ENCODE results near the gene NAT8L.
A peak's percentile ranks its signal among the peaks of the same experiment; 100 is the strongest.

The NAT8L gene

DNA sequence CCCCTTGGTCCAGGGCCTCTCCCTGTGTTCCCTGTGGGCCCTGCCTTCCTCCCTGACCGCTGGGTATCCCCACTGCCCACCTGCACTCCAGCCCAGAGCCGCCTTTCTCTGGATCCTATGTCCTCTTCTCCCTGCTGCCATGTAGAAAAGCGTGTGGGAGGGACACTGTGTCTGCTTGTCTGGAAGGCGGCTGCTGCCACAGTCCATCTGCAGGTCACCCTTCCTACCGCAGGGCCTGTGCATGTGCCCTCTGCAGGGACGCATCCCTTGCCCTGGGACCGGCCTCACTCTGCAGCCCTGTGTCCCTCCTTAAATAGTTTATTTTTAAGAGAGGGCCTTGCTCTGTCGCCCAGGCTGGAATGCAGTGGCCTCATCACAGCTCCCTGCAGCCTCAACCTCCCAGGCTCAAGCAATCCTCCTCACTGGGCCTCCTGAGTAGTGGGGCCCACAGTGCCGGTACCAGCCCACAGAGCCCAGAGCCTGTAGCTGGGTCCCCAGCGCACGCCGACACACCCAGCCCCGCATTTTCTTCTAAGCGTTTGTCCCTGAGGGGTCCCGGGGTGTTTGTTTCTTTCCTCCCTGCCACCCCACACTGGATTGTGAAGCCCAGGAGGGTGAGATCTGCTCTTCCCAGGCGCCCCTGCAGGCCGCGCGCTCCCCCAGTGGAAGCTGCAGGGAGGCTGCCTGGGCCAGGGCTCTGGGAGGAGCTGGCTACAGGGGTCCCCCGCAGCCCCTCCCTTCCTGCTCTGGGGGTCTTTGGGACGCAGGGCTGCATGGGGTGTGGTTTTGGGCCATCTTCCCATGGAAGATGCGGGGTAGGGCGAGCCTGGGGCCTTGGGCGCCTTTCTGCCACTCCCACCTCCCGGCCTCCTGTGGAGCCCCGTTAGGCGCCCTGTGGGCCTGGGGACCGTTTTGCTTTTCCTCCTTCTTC lies 12.8 kb upstream of the NAT8L start:
- no peak for DNase-seq

DNA sequence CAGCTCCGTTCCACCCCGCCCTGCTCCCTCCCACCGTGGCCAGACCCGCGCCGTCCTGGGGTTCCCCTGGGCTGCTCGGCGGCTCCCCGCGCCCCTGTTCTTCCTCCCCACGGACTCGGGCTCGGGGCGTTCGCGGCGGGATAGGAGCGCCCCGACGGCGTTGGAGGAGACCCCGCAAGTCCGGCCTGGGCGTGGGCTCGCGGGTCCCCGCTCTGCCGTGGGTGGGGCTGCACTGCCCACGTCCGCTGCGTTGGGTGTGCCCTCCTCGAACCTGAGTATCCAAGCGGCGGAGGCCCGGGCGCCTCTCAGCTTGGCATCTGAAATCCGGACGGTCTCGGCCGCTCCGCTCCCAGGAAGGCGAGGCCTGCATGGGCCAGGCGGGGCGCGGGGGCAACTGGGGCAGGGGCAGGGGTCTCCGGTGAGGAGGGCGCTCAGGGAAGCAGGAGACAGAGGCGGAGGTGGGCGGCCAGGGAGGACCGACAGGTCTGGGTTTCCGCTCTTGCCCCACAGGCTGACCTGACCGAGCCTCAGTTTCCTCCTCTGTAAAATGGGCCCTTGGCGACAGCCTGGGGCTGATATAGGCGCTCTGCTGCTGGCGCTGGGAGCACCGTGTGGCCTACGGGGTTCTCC lies 12.0 kb upstream of the NAT8L start:
- DNase-seq: no peak

DNA sequence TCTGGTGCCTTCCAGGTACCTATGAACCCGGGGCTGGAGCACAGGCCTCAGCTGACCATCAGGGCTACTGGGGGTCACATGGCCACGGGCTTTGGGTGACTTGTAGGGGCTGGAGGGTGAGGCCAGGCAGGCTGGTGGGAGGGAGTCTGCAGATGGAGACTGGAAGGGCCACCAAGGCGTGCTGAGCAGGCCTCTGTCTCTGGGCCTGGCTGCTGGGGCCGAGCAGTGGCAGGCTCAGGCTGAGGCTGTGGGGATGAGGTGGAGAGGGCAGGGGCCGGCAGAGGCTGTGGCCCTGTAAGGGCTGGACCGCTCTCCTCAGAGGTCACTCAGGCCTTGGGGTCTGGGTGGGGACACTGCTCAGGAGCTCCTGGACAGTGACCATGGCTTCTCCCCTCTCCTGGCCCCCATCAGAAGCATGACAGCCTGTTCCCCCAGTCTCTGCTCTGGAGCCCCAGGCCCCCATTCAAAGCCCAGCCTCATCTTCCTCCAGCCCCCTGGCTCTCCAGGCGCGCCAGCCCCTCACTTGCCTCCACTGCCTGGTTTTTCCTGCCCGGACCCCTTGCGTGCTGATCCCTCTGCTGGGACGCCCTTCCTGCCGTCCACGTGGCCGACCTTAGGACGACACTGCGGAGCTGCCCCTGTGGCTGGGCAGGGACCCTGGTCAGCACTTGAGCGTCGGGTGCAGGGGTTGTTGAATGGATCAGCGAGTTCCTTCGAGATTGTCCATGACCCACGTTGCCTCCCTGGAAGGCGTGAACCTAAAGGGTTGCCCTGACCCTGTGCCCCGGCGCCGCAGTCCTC lies 11.1 kb upstream of the NAT8L start:
- DNase-seq: no peak

DNA sequence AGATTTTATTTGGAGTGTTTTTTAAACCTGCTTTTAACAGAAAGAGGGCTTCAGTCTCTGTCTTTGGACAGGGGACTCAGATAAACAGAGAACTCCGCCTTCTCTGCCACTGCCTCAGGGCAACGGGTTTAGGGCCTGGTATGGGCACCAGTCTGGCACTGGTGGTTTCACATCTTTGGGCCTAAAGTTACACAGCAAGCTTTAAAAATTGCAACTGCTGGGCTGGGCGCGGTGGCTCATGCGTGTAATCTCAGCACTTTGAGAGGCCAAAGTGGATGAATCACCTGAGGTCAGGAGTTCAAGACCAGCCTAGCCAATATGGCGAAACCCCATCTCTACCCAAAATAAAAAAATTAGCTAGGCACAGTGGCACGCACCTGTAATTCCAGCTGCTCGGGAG lies 10.3 kb upstream of the NAT8L start:
- no peak for DNase-seq

DNA sequence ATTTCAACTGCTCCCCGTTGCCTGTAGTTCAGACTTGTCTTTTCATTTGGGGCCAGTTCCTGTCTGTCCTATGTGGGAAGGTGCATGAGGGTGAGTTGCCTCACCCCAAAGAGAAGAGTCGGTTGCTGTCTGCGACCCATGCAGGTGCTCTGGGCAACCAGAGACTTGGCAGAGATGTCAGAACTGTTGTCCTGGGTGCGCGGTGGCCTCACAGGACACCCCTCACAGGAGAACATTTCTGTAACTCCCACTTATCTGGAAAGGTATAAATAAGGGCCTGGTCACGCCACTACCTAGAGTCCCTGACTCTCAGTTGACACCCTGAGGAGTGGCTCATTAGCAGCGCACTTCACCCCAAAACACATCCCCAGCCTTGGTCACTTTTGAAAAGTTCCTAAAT lies 9.7 kb upstream of the NAT8L start:
- DNase-seq: no peak

DNA sequence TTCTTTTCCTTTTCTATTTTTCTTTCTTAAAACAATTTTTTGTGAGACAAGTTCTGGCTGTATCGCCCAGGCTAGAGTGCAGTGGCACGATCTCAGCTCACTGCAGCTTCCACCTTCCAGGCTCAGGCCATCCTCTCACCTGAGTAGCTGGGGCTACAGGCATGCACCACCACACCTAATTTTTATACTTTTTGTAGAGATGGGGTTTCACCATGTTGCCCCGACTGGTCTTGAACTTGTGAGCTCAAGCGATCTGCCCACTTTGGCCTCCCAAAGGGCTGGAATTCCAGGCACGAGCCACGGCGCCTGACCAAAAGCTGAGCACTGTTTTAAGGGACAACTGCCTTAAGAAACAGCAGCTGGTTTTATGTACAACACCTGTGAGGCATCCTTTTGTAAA lies 9.3 kb upstream of the NAT8L start:
- no peak for DNase-seq

DNA sequence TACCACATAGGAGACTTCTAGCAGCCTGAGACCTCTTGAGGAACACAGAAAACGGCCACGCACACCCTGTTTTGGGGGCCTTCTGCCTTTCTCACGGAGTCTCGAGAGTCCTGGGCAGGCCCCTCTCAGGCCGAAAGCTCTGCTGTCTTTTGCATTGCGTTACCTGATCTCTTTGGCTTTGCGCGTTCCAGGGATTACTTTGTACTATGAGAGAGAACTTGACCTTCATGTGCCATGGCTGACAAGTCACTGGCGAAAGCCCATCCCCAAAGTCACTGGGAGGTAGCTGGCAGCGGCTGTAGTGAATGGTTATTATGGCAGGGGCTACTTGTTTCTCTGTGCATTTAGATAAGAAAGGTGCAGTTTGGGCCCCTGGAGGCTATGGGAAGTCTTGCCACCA lies 8.0 kb upstream of the NAT8L start:
- no peak for DNase-seq

DNA sequence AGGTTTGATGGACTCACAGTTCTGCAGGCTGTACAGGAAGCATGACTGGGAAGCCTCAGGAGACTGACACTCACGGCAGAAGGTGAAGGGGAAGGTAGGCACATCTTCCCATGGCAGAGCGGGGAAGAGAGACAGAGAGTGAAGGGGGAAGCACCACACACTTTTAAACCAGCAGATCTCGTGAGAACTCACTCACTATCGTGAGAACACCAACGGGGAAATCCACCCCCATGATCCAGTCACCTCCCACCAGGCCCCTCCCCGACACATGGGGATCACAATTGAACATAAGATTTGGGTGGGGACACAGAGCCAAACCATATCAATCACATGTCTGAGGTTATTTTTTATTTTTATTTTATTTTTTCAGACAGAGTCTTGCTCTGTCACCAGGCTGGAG lies 4.9 kb upstream of the NAT8L start:
- DNase-seq: no peak

DNA sequence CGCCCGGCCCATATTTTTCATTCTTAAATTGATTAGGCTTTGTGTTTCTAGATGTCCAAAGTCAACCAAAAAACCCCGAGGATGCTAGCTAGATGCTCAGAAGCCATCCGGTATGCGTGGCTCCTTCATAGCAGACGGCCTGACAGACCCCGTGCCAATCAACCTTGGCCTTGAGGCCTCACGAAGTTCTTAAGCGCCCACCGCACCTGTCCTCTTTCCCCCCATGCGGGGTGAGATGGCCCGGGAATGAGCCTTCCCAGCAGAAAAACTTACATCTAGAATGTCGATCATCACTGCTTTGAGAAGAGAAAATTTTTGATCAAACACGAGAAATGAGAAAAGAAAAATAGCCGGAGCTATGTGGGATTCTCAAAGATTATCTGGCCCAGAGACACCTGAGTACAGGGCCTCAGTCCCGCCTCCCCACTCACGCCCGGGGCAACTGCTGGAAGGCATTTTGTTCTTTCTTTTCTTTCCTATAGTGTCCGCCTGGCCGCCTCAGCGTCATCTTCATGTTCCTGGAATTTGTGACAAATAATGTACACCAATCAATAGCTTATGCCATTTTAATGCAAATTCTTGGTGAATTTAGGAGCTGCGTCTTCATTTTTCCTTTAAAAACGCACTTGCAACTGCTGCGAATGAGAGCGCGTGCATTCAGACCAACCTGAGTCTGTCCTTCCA lies 1.6 kb upstream of the NAT8L start:
- no peak for DNase-seq

DNA sequence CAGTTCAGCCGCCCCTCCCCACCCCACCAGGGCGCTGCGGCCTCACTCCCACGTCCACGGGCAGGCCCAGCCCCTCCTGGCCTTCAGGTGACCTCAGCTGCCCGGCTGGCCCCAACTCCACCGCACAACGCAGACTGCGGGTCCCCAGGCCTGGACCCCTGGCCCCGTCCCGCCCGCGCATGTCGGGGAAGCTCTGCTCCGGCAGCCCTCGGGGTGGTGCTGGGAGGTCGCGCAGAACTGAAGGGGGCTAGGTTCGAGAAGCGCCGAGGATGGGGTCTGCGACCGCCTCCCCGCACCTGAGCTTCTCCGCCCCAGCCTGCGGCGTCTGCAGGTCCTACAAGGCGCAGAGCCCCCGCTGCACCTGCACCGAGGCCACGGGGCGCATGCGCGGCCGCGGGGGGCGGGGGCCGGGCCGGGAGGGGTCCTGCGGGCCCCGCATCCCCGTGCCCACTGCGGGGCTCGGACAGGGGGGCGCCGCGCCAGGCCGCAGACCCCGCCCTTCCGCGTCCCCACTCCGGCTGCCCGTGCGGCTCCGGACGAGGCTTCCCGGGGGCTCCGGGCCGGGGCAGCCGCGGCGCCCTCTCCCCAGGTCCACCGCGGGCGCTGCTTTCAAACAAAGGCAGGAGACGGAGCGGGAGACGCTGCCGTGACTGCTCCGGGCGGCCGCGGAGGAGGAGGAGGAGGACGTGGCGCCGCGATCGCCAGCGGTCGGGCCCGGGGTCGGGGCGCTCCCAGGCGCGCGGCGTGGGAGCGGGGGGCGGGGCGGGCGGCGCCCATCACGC lies 672 bp upstream of the NAT8L start:
- DNase-seq: peak; percentile 13

DNA sequence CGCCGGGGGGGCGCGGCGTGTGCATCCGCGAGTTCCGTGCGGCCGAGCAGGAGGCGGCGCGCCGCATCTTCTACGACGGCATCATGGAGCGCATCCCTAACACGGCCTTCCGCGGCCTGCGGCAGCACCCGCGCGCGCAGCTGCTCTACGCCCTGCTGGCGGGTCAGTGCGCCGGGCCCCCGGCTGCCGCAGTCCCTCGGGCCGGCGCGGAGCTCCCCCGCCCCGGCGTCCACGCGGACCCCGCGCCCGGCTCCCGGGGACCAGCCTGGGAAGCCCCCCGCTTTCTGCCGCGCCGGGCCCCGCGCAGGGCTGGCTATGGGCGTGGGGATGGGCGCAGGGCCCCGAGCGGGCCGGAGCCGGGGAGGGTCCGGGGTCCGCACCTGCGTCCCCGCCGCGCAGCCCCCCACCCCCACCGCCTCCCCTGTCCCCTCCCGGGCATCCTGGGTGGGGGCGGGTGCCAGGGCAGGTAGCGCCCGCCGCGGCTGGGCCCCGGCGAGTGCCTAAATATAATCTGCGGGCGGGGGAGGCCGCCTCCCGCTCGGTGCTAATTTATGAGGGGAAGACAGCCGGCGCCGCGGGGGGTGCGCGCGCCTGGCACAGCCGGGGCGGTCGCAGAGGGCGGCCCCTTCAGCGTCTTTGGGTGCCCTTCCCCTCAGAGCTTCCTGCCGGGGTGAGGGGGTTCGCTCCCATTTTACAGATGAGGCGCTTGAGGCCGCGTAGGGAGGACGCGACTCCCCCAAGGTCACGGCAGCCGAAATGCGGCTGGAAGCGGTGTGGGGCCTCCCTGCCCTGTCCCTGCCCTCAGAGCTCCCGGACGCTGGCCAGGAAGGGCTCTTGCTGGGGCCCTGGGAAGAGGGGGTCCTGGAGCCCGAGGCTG lies 837 bp downstream of the NAT8L start:
- no peak for DNase-seq

DNA sequence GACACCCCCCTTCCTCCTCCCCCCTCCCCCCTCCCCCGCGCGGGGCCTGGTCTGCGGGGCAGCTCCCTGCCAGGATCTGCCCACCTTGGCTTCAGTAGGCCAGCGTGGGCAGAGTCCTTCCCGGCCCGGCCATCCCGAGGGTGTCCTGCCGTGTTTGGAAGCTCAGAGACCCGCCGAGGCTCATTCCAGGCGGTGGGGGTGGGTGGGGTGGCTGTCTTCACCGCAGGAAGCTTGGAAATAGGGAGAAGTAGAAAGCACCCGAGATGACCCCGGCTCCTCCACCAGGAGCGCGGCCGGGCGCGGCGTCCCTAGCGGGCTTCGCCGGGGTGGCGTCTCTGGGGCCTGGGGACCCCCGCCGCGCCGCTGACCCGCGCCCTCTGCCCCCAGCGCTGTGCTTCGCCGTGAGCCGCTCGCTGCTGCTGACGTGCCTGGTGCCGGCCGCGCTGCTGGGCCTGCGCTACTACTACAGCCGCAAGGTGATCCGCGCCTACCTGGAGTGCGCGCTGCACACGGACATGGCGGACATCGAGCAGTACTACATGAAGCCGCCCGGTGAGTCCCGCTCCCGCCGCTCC lies 1.6 kb downstream of the NAT8L start:
- DNase-seq: no peak

DNA sequence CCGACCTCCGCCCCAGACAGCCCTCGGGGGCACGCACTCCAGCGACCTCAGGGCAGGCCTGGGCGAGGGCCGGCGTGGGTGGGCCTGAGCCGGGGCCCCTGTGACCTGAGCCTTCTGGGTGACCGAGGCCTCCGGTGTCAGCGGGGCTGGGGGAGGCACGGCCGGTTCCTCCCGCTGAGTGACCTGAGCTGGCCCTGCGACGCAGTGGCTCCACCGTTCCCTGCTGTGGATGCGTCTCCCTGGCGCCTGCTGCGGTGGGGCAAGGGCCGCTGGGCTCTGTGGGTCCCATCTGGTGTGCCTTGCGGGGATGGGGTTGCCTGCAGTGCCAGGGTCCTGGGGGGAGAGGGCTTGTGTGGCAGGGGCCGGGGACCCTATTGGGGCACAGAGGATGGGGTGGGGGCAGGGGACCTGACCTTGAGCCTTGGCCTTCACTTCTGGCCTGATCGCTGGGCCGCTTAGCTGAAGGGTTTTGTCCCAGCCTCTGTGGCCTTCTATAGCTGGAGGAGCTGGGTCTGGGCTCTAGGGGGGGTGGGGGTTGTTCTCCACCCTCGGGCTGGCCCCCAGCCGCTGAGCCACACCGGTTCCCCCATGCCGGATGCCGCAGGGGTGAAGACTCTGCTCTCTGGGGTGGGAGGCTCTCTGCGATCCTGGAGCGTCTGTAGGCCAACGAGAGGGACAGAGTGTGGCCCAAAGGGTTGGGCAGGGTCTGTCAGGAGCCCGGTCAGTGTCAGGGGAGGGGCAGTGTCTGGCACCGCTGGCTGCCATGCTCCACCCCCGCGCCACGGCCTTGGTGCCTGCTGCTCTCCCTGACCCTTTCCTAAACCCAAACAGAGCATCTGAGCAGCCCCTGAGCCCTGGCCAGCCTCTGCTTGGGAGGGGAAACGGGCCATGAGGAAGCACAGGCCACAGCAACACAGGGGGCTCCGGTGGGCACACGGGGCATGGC lies 2.3 kb downstream of the NAT8L start:
- no peak for DNase-seq

DNA sequence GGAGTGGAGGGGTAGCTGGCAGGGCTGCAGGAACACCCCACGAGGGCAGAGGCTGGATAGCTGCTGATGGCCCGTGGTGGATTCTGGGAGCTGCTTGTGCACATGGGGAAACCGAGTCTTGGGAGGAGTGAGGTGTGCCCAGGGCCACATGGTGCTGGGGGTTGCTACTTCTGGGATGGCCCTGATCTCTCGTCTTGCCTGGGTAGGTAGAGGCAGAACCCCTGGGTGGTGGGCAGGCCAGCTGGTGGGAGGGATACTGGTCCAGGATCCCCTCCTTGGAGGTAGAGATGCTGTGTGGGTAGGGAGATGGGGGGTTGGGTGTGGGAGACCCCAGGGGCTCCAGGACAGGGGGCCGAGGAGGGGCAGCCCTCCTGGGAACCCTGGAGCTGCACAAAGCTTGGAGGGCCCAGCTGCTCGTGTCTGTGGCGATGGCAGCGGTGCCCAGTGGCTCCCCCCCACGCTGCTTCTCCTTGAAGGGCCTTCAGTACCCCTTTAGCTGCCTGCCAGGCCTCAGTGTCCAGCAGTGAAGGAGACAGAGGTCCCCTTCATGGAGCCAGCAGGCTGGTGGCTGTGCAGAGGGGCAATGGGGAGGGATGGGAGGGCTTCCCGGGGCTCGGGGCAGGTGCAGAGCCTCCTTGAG lies 3.2 kb downstream of the NAT8L start:
- DNase-seq: no peak

DNA sequence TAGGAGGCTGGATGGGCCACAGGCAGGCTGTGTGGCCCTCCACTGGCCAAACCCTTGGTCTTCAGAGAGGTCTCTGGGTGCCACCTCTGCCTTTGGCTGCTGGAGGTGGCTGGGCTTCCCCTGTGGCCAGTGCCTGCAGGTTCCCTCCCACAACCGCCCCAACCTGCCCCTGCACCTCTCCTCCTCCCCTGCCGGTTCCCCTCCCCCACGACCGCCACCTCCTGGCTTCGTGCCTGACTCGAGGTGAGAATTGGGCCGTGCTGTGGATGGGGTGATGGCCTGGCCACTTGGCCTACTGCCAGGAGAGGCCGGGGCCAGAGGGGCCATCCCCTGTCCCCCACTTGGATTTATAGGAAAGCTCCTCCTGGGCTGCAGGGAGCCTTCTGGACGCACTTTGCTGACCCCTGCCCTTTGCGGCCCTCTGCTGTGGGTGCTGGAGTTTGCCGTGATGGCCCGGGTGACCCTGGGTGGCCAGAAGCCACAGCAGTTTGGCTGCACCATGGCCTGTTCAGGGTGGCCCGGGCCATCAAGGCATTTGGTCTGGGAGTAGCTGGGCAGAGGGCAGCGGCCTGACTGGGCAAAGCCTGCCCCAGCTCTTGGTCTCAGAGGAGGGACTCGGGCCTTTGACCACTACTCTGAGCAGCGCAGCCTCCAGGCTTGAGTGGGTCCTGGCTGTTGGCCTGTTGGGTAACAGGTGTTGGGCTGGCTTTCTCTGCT lies 3.8 kb downstream of the NAT8L start:
- DNase-seq: no peak

DNA sequence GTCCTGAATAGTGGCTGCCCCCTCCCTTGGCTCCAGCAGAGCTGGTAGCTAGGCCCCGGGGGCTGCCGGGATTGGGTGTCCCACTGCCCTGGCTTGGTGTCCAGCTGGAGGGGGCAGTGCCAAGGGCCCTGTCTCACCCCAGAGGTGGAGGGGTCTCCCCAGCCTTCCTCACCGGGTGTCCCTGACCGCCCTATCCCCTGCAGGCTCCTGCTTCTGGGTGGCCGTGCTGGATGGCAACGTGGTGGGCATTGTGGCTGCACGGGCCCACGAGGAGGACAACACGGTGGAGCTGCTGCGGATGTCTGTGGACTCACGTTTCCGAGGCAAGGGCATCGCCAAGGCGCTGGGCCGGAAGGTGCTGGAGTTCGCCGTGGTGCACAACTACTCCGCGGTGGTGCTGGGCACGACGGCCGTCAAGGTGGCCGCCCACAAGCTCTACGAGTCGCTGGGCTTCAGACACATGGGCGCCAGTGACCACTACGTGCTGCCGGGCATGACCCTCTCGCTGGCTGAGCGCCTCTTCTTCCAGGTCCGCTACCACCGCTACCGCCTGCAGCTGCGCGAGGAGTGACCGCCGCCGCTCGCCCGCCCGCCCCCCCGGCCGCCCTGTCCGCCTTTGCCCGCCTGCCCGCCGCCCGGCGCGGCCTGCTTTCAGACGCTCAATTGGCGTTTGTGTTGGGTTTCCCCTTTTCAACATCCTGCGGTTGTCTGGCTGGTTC lies 4.6 kb downstream of the NAT8L start:
- DNase-seq: no peak

DNA sequence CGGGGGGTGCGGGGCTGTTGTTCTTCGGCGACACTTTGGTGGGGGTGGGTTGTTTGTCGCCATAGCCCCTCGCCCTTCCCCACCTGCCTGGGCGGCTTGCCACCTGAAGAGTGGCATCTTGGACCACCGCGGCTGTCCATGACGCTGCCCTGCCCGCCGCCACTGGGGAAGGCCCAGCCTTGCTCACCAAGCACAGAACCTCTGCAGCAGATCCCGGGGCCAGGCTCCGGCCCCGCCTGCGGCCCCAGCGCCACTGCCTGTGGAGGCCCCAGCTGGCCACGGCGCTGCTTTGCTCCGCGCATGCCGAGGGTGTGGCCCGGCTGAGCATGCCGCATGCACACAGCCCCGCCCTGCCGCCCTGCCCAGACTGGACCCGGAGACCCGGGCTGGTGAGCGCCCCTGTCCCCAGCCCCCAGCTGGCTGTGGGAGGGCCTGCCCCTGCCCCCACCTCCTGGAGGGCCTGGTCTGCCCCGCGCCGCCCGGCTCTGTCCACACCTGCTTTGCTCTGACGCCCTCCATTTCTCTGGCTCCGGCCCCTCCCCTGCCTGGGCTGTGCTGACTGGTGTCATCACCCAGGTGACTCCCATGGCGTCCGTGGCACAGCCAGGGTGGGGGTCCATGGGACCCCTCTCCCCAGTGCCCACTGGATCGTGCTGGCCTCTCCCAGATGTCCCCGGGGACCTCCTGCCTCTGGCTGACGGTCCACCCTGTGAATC lies 5.3 kb downstream of the NAT8L start:
- no peak for DNase-seq

Data from CD4-positive, alpha-beta T cell treated with Interleukin-6 for 4 hours (primary cell).